Measurements from ENCODE around the gene SPATA22. TPM values are rescaled to one million over a fixed set of nuclear protein-coding genes. Genes with fewer than 3 reads are reported as not detected.

Gene SPATA22
- total RNA-seq, 4 donors from 2014 or later, result 0.40 to 0.67 TPM; not detected in 2

GRCh38 chr17:3512505-3513171 is 41.0 kb upstream of the SPATA22 start:
- Histone ChIP-seq H3K36me3 (no peaks in the 10 kb centered on the region), H3K4me1 (peaks cover 4 to 6% of the 10 kb centered on the region in 2 donors), H3K27ac (peak overlapping the region in 2 of 3 donors; percentile 54 to 70), H3K4me3 (replicated peaks in 1 of 3) (no peak overlapping the region), H3K27me3 (no peaks in the 10 kb centered on the region), H3K9me3 (no peaks in the 10 kb centered on the region)
- DNase-seq, result peak; percentile 39 to 56
- intact Hi-C loops (cut with DNase I), result no loop called here
- TF ChIP-seq, protein P1, sequence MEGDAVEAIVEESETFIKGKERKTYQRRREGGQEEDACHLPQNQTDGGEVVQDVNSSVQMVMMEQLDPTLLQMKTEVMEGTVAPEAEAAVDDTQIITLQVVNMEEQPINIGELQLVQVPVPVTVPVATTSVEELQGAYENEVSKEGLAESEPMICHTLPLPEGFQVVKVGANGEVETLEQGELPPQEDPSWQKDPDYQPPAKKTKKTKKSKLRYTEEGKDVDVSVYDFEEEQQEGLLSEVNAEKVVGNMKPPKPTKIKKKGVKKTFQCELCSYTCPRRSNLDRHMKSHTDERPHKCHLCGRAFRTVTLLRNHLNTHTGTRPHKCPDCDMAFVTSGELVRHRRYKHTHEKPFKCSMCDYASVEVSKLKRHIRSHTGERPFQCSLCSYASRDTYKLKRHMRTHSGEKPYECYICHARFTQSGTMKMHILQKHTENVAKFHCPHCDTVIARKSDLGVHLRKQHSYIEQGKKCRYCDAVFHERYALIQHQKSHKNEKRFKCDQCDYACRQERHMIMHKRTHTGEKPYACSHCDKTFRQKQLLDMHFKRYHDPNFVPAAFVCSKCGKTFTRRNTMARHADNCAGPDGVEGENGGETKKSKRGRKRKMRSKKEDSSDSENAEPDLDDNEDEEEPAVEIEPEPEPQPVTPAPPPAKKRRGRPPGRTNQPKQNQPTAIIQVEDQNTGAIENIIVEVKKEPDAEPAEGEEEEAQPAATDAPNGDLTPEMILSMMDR (IDR thresholded peaks at IDR 0.05), result no peak
- no peak for TF ChIP-seq POLR2A (IDR thresholded peaks at IDR 0.05)
- 49 to 55% methylated on average over 20 of the region's 20 CpGs for WGBS, 2 donors

DNA sequence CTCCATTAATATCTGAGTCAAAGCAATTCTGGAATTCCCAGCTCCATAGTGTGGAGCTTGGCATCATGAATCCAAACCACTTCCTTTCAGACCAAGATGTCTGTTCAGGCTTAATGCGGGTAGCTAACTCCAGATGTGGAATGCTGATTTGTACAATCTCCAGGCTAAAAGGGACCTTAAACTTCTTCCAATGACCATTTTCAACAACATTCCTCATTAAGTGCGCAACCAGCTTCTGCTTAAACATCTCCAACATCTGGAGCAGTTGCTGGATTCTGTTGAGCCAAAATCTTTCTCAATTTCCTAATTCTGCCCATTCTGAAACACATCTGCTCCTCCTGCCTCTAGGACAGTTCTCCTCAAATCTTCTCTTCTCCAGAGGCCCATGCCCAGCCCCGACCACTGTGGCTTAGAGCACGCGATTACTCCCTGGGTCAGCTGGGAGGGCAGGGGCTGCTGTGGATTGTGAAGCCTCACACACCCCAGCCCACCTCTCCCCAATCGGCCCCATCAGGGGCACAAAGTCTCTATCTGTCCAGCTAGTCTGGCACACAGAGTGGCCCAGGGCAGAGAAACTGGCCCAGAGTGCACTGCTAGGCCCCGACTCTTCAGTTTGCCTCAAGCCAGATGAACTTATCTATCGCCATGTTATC is 40.4 kb upstream of the SPATA22 start:
- H3K27me3 ChIP-seq, result no peaks in the 10 kb centered on the region
- WGBS, 2 donors, result 83 to 93% methylated on average over 7 of the region's 8 CpGs
- H3K27ac ChIP-seq, result peak overlapping the region in 2 of 3 donors; percentile 54 to 70
- no peaks in the 10 kb centered on the region for H3K9me3 ChIP-seq
- peaks cover 4 to 6% of the 10 kb centered on the region in 2 donors for H3K4me1 ChIP-seq
- TF ChIP-seq POLR2A (IDR thresholded peaks at IDR 0.05), result no peak
- TF ChIP-seq, protein P1 (IDR thresholded peaks at IDR 0.05), result no peak
- intact Hi-C loops (cut with DNase I), result no loop called here
- no peak for DNase-seq
- H3K36me3 ChIP-seq, result no peaks in the 10 kb centered on the region
- H3K4me3 ChIP-seq (replicated peaks in 1 of 3), result no peak overlapping the region

DNA sequence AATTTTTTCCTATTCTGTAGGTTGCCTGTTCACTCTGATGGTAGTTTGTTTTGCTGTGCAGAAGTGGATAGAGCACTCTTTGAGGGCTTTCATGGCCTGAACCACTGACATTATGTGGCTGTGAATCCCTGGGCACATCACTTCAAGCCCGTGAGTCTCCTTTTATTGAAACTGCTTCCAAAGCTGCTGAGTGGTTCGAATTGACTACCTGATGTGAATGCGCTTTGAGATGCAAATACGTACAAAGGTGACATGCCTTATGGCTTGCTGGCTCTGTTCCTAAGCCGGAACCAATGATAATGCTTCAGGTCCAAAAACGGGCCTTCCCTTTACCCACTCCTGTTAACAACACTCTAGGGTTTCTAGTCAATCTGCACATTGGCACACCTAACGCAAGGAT is 38.5 kb upstream of the SPATA22 start:
- Histone ChIP-seq H3K9me3 (no peaks in the 10 kb centered on the region), H3K27me3 (no peaks in the 10 kb centered on the region), H3K4me1 (peaks cover 4 to 6% of the 10 kb centered on the region in 2 donors), H3K27ac (no peak overlapping the region), H3K36me3 (no peaks in the 10 kb centered on the region), H3K4me3 (replicated peaks in 1 of 3) (no peak overlapping the region)
- intact Hi-C loops (cut with DNase I), result no loop called here
- no peak for DNase-seq
- TF ChIP-seq POLR2A (IDR thresholded peaks at IDR 0.05), result no peak
- TF ChIP-seq, protein P1 (IDR thresholded peaks at IDR 0.05), result no peak
- WGBS, 2 donors, result 75 to 78% methylated on average over 6 of the region's 7 CpGs

GRCh38 chr17:3507869-3508268 is 36.2 kb upstream of the SPATA22 start:
- no peaks in the 10 kb centered on the region for H3K9me3 ChIP-seq
- no peaks in the 10 kb centered on the region for H3K27me3 ChIP-seq
- H3K4me3 ChIP-seq (replicated peaks in 1 of 3), result no peak overlapping the region
- no peak overlapping the region for H3K27ac ChIP-seq
- peaks cover 0 to 4% of the 10 kb centered on the region in 2 donors for H3K4me1 ChIP-seq
- intact Hi-C loops (cut with DNase I), result no loop called here
- TF ChIP-seq POLR2A (IDR thresholded peaks at IDR 0.05), result no peak
- TF ChIP-seq, protein P1 (IDR thresholded peaks at IDR 0.05), result no peak
- H3K36me3 ChIP-seq, result no peaks in the 10 kb centered on the region
- 80 to 86% methylated on average over 3 of the region's 3 CpGs for WGBS, 2 donors
- no peak for DNase-seq

DNA sequence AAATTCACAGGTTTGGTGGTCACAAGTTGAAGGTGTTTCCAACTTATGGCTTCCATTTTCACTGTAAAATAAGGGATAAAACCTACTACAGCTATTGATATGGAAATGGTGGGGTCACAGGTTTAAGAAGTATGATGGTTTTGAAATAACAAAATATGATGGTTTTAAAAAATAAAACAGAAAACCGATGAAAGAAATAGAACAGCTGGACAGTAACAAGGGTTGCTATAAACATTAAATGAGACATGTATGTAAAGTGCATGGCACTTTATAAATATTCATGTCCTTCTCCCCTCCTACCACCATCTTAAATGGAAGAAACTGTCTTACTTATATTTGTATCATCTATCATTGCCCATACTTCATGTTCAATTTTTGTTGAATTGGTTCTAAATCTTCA is 35.5 kb upstream of the SPATA22 start:
- H3K4me3 ChIP-seq (replicated peaks in 1 of 3), result no peak overlapping the region
- TF ChIP-seq, protein P1 (IDR thresholded peaks at IDR 0.05), result no peak
- TF ChIP-seq POLR2A (IDR thresholded peaks at IDR 0.05), result no peak
- intact Hi-C loops (cut with DNase I), result no loop called here
- no peaks in the 10 kb centered on the region for H3K9me3 ChIP-seq
- DNase-seq, result no peak
- no peaks in the 10 kb centered on the region for H3K36me3 ChIP-seq
- peaks cover 0 to 2% of the 10 kb centered on the region in 2 donors for H3K4me1 ChIP-seq
- H3K27ac ChIP-seq, result no peak overlapping the region
- H3K27me3 ChIP-seq, result no peaks in the 10 kb centered on the region
- WGBS, 2 donors, result 81 to 83% methylated on average over 1 of the region's 1 CpG
